ENCODE measurements around the gene GPR137. TPM values are rescaled to one million over a fixed set of nuclear protein-coding genes. Genes with fewer than 3 reads are reported as not detected.

Gene GPR137
- total RNA-seq, 1 donor = 18.5 TPM

Small RNAs within 50 kb of the gene (small RNA-seq; reads per million reads assigned to genes)
- not detected for gene RF00019

Other genes starting within 250 kb of the GPR137 start
- under 0.01 and 0.29 TPM in 2 replicates for gene FLRT1, start 249.9 kb upstream of the GPR137 start, total RNA-seq
- gene MACROD1, start 119.7 kb upstream of the GPR137 start, total RNA-seq = 17.7 TPM in 2 replicates
- gene STIP1, start 99.7 kb upstream of the GPR137 start, total RNA-seq = 85.5 and 94.5 TPM in 2 replicates
- gene FERMT3, start 79.1 kb upstream of the GPR137 start, total RNA-seq = 0.59 and 1.1 TPM in 2 replicates
- gene TRPT1, start 59.7 kb upstream of the GPR137 start, total RNA-seq = 32.2 and 33.0 TPM in 2 replicates
- gene NUDT22, start 59.6 kb upstream of the GPR137 start, total RNA-seq = 46.6 and 56.5 TPM in 2 replicates
- 8.0 and 9.8 TPM in 2 replicates for gene DNAJC4, start 55.3 kb upstream of the GPR137 start, total RNA-seq
- gene VEGFB, start 51.3 kb upstream of the GPR137 start, total RNA-seq = 37.6 and 41.5 TPM in 2 replicates
- gene FKBP2, start 44.8 kb upstream of the GPR137 start, total RNA-seq = 31.1 and 32.7 TPM in 2 replicates
- gene PPP1R14B, start 38.9 kb upstream of the GPR137 start, total RNA-seq = 136 and 139 TPM in 2 replicates
- 25.3 and 25.6 TPM in 2 replicates for gene PLCB3, start 34.3 kb upstream of the GPR137 start, total RNA-seq
- 70.9 and 71.3 TPM in 2 replicates for gene BAD, start 1.2 kb upstream of the GPR137 start, total RNA-seq
- gene KCNK4, start 5.5 kb downstream of the GPR137 start, total RNA-seq = 0.29 and 0.36 TPM in 2 replicates
- gene CATSPERZ, start 14.5 kb downstream of the GPR137 start, total RNA-seq = 0.29 TPM in 1 of 2 replicates, not detected in the other
- gene ESRRA, start 19.7 kb downstream of the GPR137 start, total RNA-seq = 24.5 and 28.6 TPM in 2 replicates
- 104 and 123 TPM in 2 replicates for gene TRMT112, start 31.7 kb downstream of the GPR137 start, total RNA-seq
- gene PRDX5, start 32.3 kb downstream of the GPR137 start, total RNA-seq = 238 and 245 TPM in 2 replicates
- gene CCDC88B, start 54.4 kb downstream of the GPR137 start, total RNA-seq = 0.29 and 1.4 TPM in 2 replicates
- 35.9 and 39.4 TPM in 2 replicates for gene RPS6KA4, start 73.3 kb downstream of the GPR137 start, total RNA-seq

Measured in osteoblast (primary cell).